ENCODE data around the gene DUSP15. TPM values are rescaled to one million over a fixed set of nuclear protein-coding genes. Genes with fewer than 3 reads are reported as not detected.

Gene DUSP15
- total RNA-seq, 4 donors from 2014 or later = 1.6 to 45.6 (median 8.8) TPM; not detected in 1

- Histone ChIP-seq H3K27me3 (no peaks in the 10 kb centered on the region), H3K36me3 (no peaks in the 10 kb centered on the region), H3K27ac (no peak overlapping the region), H3K4me1 (no peaks in the 10 kb centered on the region), H3K9me3 (no peaks in the 10 kb centered on the region), H3K4me3 (no peak overlapping the region)
- TF ChIP-seq CTCF (IDR thresholded peaks at IDR 0.05) (no peak), POLR2A (IDR thresholded peaks at IDR 0.05) (no peak)
- intact Hi-C loops (cut with DNase I; ENCODE audit: low total_unique reads) = no loop called here
- no peak for DNase-seq
These were observed 45.4 kb upstream of the DUSP15 start for GRCh38 chr20:31915491-31916280.

GRCh38 chr20:31914170-31914569, 43.8 kb upstream of the DUSP15 start:
- Histone ChIP-seq H3K27ac (no peak overlapping the region), H3K9me3 (no peaks in the 10 kb centered on the region), H3K36me3 (no peaks in the 10 kb centered on the region), H3K27me3 (no peaks in the 10 kb centered on the region), H3K4me3 (no peak overlapping the region), H3K4me1 (no peaks in the 10 kb centered on the region)
- DNase-seq = no peak
- TF ChIP-seq POLR2A (IDR thresholded peaks at IDR 0.05) (no peak), CTCF (IDR thresholded peaks at IDR 0.05) (no peak)
- intact Hi-C loops (cut with DNase I; ENCODE audit: low total_unique reads) = no loop called here

GRCh38 chr20:31913431-31914157, 43.3 kb upstream of the DUSP15 start:
- no peak overlapping the region for H3K4me3 ChIP-seq
- no peak overlapping the region for H3K27ac ChIP-seq
- no peak for DNase-seq
- no peaks in the 10 kb centered on the region for H3K27me3 ChIP-seq
- no peaks in the 10 kb centered on the region for H3K4me1 ChIP-seq
- H3K9me3 ChIP-seq = no peaks in the 10 kb centered on the region
- no peaks in the 10 kb centered on the region for H3K36me3 ChIP-seq
- intact Hi-C loops (cut with DNase I; ENCODE audit: low total_unique reads) = no loop called here
- TF ChIP-seq POLR2A (IDR thresholded peaks at IDR 0.05) (no peak), CTCF (IDR thresholded peaks at IDR 0.05) (no peak)

- no peak overlapping the region for H3K27ac ChIP-seq
- intact Hi-C loops (cut with DNase I; ENCODE audit: low total_unique reads) = no loop called here
- no peak overlapping the region for H3K4me3 ChIP-seq
- DNase-seq = no peak
- no peaks in the 10 kb centered on the region for H3K27me3 ChIP-seq
- no peaks in the 10 kb centered on the region for H3K36me3 ChIP-seq
- H3K9me3 ChIP-seq = no peaks in the 10 kb centered on the region
- TF ChIP-seq POLR2A (IDR thresholded peaks at IDR 0.05) (no peak), CTCF (IDR thresholded peaks at IDR 0.05) (no peak)
- no peaks in the 10 kb centered on the region for H3K4me1 ChIP-seq
These were observed 39.9 kb upstream of the DUSP15 start for GRCh38 chr20:31910071-31910803.
